ENCODE data around the gene OR4C16.

Gene OR4C16

GRCh38 chr11:55571828-55572227 lies at the start of gene OR4C16:
Gene OR4C16 (plus strand): TSS chr11:55572128. CDS start chr11:55572128, 0 bp downstream.
- no peak for TF ChIP-seq CTCF (IDR thresholded peaks at IDR 0.05; ENCODE audit: control insufficient read depth, insufficient read depth, low read depth, low read length, missing control alignments)
- no peak for DNase-seq (ENCODE audit: low read depth)
- H3K4me3 ChIP-seq (ENCODE audit: control insufficient read depth, low read depth, low read length) = no peak within 1 kb of the TSS

GRCh38 chr11:55554169-55554568 lies 17.8 kb upstream of the OR4C16 start, which contains the start of gene OR4C15:
Gene OR4C15 (plus strand): TSS chr11:55554469. CDS start chr11:55554469, 0 bp downstream.
- no peak within 1 kb of the TSS for H3K4me3 ChIP-seq (ENCODE audit: control insufficient read depth, low read depth, low read length)
- no peak for TF ChIP-seq CTCF (IDR thresholded peaks at IDR 0.05; ENCODE audit: control insufficient read depth, insufficient read depth, low read depth, low read length, missing control alignments)
- DNase-seq (ENCODE audit: low read depth) = no peak

DNA sequence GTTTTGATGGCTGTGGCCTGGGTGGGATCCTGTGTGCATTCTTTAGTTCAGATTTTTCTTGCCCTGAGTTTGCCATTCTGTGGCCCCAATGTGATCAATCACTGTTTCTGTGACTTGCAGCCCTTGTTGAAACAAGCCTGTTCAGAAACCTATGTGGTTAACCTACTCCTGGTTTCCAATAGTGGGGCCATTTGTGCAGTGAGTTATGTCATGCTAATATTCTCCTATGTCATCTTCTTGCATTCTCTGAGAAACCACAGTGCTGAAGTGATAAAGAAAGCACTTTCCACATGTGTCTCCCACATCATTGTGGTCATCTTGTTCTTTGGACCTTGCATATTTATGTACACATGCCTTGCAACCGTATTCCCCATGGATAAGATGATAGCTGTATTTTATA lies 620 bp downstream of the OR4C16 start:
- no peak for DNase-seq (ENCODE audit: low read depth)
- TF ChIP-seq CTCF (IDR thresholded peaks at IDR 0.05; ENCODE audit: control insufficient read depth, insufficient read depth, low read depth, low read length, missing control alignments) = no peak
- no peak overlapping the region for H3K4me3 ChIP-seq (ENCODE audit: control insufficient read depth, low read depth, low read length)

GRCh38 chr11:55607545-55607944 lies 35.6 kb downstream of the OR4C16 start, which contains the start of gene OR4C11:
Gene OR4C11 (minus strand): TSS chr11:55607645. CDS start chr11:55604373, 3,272 bp downstream.
- no peak for TF ChIP-seq CTCF (IDR thresholded peaks at IDR 0.05; ENCODE audit: control insufficient read depth, insufficient read depth, low read depth, low read length, missing control alignments)
- no peak within 1 kb of the TSS for H3K4me3 ChIP-seq (ENCODE audit: control insufficient read depth, low read depth, low read length)
- DNase-seq (ENCODE audit: low read depth) = no peak

Measured in AG09309 (cell line).